ENCODE results near the gene GRIA4. TPM values are rescaled to one million over a fixed set of nuclear protein-coding genes. Genes with fewer than 3 reads are reported as not detected.

The GRIA4 gene
- polyA plus RNA-seq, 1 donor from 2014 or later = 6.3 TPM

DNA sequence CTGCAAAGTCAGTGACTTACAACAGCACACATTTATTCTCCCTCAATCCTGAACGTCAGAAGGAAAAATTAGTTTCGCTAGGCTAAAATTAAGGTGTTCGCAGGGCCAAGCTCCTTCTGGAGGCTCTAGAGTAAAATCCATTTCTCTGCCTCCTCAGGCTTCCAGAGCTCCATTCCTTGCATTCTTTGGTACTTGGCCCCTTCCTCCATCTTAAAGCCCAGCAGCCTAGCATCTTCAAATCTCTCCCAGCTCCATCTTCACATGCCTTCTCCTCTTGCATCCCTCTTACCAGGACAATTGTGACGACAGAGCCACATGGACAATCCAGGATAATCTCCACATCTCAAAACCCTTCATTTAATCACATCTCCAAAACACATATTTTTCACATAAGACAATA, 165.0 kb downstream of the GRIA4 start:
- Histone ChIP-seq H4K20me1 (ENCODE audit: insufficient read depth) (no peaks in the 10 kb centered on the region), H3K79me2 (replicated peaks; ENCODE audit: insufficient read depth, low read length) (no peaks in the 10 kb centered on the region), H3K4me3 (ENCODE audit: low read length) (no peak overlapping the region), H3F3A (ENCODE audit: insufficient read depth, low read length, poor library complexity, severe bottlenecking) (no peaks in the 10 kb centered on the region), H2AFZ (ENCODE audit: low read depth, low read length) (no peak overlapping the region), H3K27me3 (ENCODE audit: insufficient read depth, low read depth, low read length) (no peaks in the 10 kb centered on the region), H3K9me3 (ENCODE audit: low read length) (no peaks in the 10 kb centered on the region), H3K27ac (ENCODE audit: low read length) (no peak overlapping the region), H3K9me2 (ENCODE audit: insufficient read depth, low read length) (no peaks in the 10 kb centered on the region), H3K36me3 (ENCODE audit: insufficient read depth, low read length) (no peaks in the 10 kb centered on the region), H3K4me2 (ENCODE audit: low read length) (no peak overlapping the region), H3K9ac (ENCODE audit: low read length) (no peak overlapping the region)
- TF ChIP-seq EZH2 (IDR thresholded peaks at IDR 0.05; ENCODE audit: borderline replicate concordance, insufficient read depth, low read length, poor library complexity, severe bottlenecking) (no peak), TAF1 (IDR thresholded peaks at IDR 0.05; ENCODE audit: low read depth) (no peak), SMC3 (conservative IDR thresholded peaks at IDR 0.05; ENCODE audit: poor library complexity) (no peak), REST (IDR thresholded peaks at IDR 0.05; ENCODE audit: borderline replicate concordance) (no peak), POLR2AphosphoS5 (IDR thresholded peaks at IDR 0.05) (no peak), MXI1 (conservative IDR thresholded peaks at IDR 0.05; ENCODE audit: poor library complexity, severe bottlenecking) (no peak)
- TF ChIP-seq, protein P1, sequence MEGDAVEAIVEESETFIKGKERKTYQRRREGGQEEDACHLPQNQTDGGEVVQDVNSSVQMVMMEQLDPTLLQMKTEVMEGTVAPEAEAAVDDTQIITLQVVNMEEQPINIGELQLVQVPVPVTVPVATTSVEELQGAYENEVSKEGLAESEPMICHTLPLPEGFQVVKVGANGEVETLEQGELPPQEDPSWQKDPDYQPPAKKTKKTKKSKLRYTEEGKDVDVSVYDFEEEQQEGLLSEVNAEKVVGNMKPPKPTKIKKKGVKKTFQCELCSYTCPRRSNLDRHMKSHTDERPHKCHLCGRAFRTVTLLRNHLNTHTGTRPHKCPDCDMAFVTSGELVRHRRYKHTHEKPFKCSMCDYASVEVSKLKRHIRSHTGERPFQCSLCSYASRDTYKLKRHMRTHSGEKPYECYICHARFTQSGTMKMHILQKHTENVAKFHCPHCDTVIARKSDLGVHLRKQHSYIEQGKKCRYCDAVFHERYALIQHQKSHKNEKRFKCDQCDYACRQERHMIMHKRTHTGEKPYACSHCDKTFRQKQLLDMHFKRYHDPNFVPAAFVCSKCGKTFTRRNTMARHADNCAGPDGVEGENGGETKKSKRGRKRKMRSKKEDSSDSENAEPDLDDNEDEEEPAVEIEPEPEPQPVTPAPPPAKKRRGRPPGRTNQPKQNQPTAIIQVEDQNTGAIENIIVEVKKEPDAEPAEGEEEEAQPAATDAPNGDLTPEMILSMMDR (IDR thresholded peaks at IDR 0.05; ENCODE audit: poor library complexity, severe bottlenecking) = no peak

GRCh38 chr11:105780781-105781525, 171.1 kb downstream of the GRIA4 start:
- no peaks in the 10 kb centered on the region for H3F3A ChIP-seq (ENCODE audit: insufficient read depth, low read length, poor library complexity, severe bottlenecking)
- H3K27ac ChIP-seq (ENCODE audit: low read length) = no peak overlapping the region
- H3K36me3 ChIP-seq (ENCODE audit: insufficient read depth, low read length) = no peaks in the 10 kb centered on the region
- TF ChIP-seq EP300 (conservative IDR thresholded peaks at IDR 0.05; ENCODE audit: poor library complexity, severe bottlenecking) = peak; percentile 97
- peak; percentile 62 for TF ChIP-seq REST (IDR thresholded peaks at IDR 0.05; ENCODE audit: borderline replicate concordance)
- TF ChIP-seq EZH2 (IDR thresholded peaks at IDR 0.05; ENCODE audit: borderline replicate concordance, insufficient read depth, low read length, poor library complexity, severe bottlenecking) = no peak
- peak; percentile 95 for TF ChIP-seq POLR2AphosphoS5 (IDR thresholded peaks at IDR 0.05)
- H3K9me2 ChIP-seq (ENCODE audit: insufficient read depth, low read length) = no peaks in the 10 kb centered on the region
- no peaks in the 10 kb centered on the region for H3K79me2 ChIP-seq (replicated peaks; ENCODE audit: insufficient read depth, low read length)
- no peak overlapping the region for H2AFZ ChIP-seq (ENCODE audit: low read depth, low read length)
- H4K20me1 ChIP-seq (ENCODE audit: insufficient read depth) = no peaks in the 10 kb centered on the region
- H3K9me3 ChIP-seq (ENCODE audit: low read length) = no peaks in the 10 kb centered on the region
- H3K9ac ChIP-seq (ENCODE audit: low read length) = no peak overlapping the region
- H3K4me2 ChIP-seq (ENCODE audit: low read length) = no peak overlapping the region
- no peaks in the 10 kb centered on the region for H3K27me3 ChIP-seq (ENCODE audit: insufficient read depth, low read depth, low read length)
- H3K4me3 ChIP-seq (ENCODE audit: low read length) = no peak overlapping the region

Data from neural cell (in vitro differentiated cells).